HG02884 (cell line): ENCODE data around the gene STRAP.
"Not testable (repeated sequence)": the region's sequence is repeated elsewhere in the genome, so short reads cannot be mapped to it uniquely, and the experiment has no call there.

Source experiments
- ATAC-seq: cut with Tn5 transposase; IDR thresholded peaks from one replicate; pipeline ENCODE4 v1.9.1; 2021; ENCODE audit warnings: mild to moderate bottlenecking, moderate library complexity; ENCODE audit not compliant: unreplicated experiment

The STRAP gene

DNA sequence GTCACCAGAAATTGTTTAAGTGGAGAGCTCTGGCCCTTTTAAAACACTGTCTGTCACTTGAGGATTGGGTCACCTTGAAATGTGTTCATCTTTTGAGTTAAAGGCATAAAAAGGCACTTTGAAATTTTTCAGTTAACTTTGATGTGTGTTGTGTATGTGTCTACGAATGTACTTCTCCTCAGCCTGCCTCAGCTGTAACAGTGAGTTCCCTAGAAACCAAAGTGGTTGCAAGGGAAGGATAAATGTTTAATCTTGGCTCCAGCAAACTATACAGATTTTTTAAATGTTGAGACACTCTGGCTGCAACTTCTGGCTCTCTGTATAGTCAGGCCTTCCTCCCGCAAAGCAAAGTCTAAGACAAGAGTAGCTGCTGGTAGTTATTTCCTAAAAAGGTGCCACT, 37.2 kb downstream of the STRAP start:
- ATAC-seq, result no peak

DNA sequence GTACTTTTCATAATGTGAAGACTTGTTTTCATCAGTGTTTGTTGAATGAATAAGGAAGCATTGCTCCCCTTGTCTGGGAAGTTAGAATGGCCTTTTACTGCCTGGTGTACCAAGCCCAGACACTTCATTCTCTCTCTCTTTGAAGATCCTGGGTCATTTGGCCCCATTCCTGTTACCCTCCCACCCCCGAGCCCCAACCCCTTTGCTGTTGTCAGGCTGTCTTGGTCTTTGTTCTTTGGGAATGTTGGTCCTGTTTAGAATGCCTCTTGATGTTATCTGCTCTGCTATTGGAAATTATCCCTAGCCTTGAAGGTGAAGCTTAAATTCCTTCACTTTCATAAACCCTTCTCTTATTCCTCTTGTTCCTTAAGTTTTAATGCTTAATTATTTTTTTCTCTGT, 42.8 kb downstream of the STRAP start:
- ATAC-seq, result no peak

DNA sequence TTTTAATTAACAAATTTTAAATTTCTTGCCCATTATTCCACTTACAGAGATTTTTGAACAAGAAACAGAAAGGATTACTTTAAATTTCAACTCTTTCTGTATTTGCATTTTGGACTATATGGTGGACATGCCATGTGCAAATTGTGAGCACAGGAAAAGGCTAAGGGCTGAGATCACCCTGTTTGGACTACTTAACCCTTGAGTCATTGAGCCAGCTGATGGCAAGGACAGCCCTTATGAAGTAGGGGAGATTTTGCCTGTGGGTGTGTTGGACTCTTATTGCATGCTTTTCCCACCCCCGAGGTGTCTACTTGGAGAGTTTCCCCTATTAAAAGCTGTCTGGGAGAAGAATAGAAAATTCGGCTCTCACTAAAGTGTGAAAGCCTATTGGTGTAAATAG, 46.2 kb downstream of the STRAP start:
- no peak for ATAC-seq

DNA sequence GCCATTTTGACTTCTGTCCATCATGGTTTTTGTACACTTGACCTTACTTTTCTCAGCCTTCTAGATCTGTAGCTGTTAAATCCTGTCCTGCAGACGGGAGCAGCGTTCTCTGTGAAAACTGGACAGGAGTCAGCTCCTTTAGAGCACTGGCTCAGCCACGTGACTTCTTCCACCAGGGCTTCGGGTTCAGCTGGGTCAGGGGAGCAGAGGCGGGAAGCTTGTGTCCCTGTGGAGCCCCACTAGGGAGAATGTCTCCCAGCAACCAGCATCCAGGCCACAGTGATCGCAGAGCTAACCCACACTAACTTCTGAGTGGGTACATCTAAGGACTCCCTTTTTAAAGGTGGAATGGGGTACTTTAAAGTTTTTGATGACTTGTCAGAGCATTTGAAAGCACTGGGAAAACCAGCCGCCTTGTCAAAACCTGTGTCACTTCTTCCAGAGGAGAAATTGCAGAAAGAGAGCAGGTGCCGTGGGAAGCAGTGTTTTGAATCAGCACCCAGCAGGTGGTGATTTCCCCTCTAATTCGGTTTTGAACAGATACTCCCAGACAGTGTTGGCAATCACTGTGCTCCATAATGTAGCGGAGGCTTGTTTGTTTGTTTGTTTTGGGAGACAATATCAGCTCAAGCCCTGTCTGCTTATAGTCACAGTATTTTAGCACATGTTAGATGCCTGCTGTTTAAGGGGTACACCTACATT, 46.8 kb downstream of the STRAP start:
- ATAC-seq, result no peak

DNA sequence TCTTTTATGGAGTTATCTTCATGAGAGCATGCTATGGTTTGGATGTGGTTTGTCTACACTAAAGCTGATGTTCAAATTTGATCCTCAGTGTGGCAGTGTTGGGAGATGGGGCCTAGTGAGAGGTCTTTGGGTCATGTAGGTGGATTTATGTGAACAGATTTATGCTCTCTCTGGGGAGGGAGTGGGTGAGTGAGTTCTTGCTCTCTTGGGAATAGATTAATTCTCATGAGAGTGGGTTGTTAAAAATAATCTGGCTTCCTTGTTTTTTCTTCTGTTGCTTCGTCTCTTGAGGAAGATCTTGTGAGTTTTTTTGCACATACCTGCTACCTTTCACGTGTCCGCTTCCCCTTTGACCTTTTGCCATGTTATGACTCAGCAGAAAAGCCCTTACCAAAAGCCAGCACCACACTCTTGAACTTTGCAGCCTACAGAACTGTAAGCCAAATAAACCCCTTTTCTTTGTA, 49.4 kb downstream of the STRAP start:
- peak; percentile 55 for ATAC-seq

DNA sequence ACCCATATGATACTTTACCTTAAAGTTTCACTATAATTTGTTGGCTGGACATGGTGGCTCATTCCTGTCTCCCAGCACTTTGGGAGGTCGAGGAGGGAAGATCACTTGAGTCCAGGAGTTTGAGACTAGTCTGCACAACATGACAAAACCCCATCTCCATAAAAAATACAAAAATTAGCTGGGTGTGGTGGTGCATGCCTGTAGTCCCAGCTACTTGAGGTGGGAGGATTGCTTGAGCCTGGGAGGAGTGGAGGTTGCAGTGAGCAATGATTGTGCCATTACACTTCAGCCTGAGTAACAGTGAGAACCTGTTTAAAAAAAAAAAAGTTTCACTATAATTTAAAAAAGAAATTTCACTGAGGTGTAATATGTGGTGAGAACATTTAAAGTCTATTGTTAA, 50.1 kb downstream of the STRAP start:
- ATAC-seq, result no peak

DNA sequence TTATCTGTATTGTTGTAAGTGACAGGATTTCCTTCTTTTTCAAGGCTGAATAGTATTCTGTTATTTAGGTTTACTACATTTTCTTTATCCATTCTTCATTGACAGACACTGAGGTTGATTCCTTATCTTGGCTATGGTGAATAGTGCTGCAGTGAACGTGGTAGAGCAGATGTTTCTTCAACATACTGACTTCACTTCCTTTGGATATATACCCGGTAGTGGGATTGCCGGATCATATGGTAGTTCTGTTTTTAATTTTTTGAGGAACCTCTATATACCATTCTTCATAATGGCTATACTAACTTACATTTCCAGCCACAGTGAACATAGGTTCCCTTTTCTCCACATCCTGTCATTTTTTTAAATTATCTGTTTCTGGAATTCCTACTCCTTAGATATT, 50.8 kb downstream of the STRAP start:
- ATAC-seq, result no peak

DNA sequence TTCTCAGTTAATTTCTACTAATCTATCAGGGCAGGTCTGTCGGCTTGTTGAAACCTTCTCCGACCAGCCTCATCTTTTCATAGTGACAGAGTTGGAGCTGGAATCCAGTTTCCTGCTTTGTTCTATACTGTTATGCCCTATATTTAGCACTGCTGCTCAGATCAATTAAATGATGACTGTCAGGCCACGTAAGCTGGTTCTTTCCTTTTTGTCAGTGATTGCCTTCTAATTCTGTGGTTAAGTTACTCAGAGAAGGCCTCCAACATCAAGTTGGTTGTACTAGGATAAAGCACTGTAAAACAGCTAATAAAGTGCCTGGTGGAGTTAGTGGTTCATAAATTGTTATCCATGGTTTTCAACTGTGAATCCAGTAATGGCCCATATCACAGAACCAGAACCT, 51.6 kb downstream of the STRAP start:
- no peak for ATAC-seq

DNA sequence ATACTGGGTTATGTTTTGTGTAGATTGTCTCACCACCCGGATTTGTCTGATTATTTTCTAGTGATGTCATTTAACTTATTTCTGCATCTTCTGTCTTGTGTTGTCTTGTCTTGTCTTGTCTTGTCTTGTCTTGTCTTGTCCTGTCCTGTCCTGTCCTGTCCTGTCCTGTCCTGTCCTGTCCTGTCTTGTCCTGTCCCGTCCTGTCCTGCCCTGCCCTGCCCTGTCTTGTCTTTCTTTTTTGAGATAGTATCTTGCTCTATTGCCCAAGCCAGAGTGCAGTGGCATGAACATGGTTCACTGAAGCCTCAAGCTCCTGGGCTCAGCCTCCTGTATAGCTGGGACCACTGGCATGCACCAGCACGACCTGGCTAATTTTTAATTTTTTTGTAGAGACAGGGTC, 54.6 kb downstream of the STRAP start:
- ATAC-seq, result no peak

DNA sequence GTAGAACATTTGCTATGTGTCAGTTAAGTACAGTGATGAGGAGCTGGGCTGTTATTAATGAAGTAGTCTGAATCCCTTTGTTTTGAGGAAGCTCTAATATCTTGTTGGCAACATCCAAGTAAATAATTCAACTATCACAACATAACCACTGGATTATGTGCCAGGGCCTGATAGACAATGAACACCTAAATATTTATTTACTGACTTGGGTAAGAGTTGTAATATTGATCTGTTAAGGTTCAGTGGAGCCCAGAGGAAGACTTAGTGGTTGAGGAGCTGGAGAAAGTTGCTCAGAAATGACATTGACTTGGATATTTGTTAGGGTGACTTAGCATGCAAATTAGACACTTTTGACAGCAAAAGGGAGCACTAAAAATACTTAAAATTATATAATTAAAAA, 55.7 kb downstream of the STRAP start:
- no peak for ATAC-seq

DNA sequence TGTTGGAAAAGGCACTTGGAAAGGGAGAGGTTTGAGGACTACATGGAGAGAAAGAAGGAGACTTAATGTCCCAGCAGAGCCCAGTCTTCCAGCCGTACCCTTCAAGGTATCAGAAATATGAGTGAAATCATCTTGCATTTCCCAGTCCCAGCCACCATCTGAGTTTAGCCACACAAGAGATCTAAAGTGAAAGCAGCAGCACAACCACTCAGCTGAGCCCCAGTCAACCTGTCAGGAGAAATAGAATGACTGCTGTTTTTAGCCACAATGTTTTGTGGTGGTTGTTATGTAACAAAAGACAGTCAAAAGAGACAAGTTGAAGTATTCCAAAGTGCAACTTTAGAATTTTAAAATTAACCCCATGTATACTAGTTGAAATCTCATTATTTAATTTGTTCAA, 56.9 kb downstream of the STRAP start:
- no peak for ATAC-seq

DNA sequence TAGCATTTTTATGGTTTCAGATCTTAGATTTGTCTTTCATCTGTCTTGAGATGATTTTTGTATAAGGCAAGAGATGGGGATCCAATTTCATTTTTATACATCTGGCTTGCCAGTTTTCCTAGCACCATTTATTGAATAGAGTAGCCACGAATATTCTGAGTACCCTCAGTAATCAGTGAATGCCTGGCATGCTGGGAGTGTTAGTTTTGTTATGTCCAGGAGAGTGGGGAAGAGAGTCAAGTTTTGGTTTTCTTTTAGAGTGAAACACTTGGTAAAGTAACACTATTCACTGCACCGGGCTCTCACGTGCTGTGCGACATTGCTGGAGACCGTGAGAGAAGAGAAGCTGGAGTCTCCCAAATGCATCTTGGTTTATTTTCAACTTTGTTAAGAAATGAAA, 60.3 kb downstream of the STRAP start:
- no peak for ATAC-seq

DNA sequence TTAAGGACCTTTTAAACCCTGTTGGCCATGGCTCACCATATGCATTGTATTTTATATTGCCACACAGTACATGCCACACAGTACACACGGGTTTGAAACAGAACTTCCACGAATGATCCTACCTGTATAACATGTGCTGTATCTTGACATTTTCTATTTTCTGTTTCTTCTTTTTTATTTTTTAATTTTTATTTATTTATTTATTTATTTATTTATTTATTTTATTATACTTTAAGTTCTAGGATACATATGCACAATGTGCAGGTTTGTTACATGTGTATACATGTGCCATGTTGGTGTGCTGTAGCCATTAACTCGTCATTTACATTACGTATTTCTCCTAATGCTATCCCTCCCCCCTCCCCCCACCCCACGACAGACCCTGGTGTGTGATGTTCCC, 61.3 kb downstream of the STRAP start:
- ATAC-seq, result not testable (repeated sequence)

DNA sequence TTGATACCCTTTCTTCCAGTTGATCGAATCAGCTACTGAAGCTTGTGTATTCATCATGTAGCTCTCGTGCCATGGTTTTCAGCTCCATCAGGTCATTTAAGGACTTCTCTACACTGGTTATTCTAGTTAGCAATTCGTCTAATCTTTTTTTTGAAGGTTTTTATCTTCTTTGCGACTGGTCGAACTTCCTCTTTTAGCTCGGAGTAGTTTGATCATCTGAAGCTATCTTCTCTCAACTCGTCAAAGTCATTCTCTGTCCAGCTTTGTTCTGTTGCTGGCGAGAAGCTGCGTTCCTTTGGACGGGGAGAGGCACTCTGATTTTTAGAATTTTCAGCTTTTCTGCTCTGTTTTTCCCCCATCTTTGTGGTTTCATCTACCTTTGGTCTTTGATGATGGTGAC, 66.3 kb downstream of the STRAP start:
- not testable (repeated sequence) for ATAC-seq
